Stomach (tissue), 9 donors: Measurements from ENCODE around the gene HS3ST6. TPM values are rescaled to one million over a fixed set of nuclear protein-coding genes. Genes with fewer than 3 reads are reported as not detected.
"Not testable (repeated sequence)": the region's sequence is repeated elsewhere in the genome, so short reads cannot be mapped to it uniquely, and the experiment has no call there.

ENCODE experiments used
- DNase-seq, 2 donors: peaks; one replicate each; pipeline versions ENCODE4 v3.0.0 to v3.0.0-alpha.2; 2013 to 2019
- H3K27ac ChIP-seq, 5 donors: fragments of 200-600 bp in 4 of 5; sonication (generic) in 4 of 5; one replicate each; pipeline ENCODE4 v1.5.1; 2013 to 2019; ENCODE audit warnings: mild to moderate bottlenecking in 1 of 5, moderate library complexity in 1 of 5
- H3K27me3 ChIP-seq, 3 donors: fragments of 200-600 bp; sonication (generic); one replicate each; pipeline ENCODE4 v1.5.1; 2017 to 2019; ENCODE audit warnings: mixed run types in 1 of 3
- H3K36me3 ChIP-seq, 4 donors: fragments of 200-600 bp; sonication (generic); 1 replicate in 3 of 4; 2 replicates in 1 of 4; pipeline ENCODE4 v1.5.1; 2016 to 2019
- H3K4me1 ChIP-seq, 4 donors: fragments of 200-600 bp; sonication (generic); one replicate each; pipeline ENCODE4 v1.5.1; 2016 to 2019
- H3K4me3 ChIP-seq, 4 donors: fragments of 200-600 bp; sonication (generic) in 3 of 4; one replicate each; pipeline ENCODE4 v1.5.1; 2016 to 2019; ENCODE audit warnings: mild to moderate bottlenecking in 1 of 4
- H3K9me3 ChIP-seq, 4 donors: fragments of 200-600 bp; sonication (generic); one replicate each; pipeline ENCODE4 v1.5.1; 2016 to 2019
- CTCF ChIP-seq, 7 experiments: fragments of 450-650 bp in 4 of 7; fragments of 200-600 bp in 3 of 7; sonication (generic) in 3 of 7; IDR thresholded peaks; one replicate each; pipeline ENCODE4 v1.5.1; 2016 to 2019; ENCODE audit warnings: antibody characterized with exemption in 7 of 7, control low read depth in 2 of 7, mild to moderate bottlenecking in 1 of 7
- EP300 ChIP-seq: sonication (generic); formaldehyde crosslinking; IDR thresholded peaks from one replicate; pipeline ENCODE4 v1.6.1; 2017; ENCODE audit warnings: antibody characterized with exemption
- POLR2A ChIP-seq, 4 donors: fragments of 450-650 bp; IDR thresholded peaks; one replicate each; pipeline ENCODE4 v1.6.1; 2016; ENCODE audit warnings: antibody characterized with exemption in 4 of 4, control low read depth in 2 of 4, mild to moderate bottlenecking in 1 of 4, moderate library complexity in 1 of 4
- POLR2AphosphoS5 ChIP-seq, 3 donors: sonication (generic); formaldehyde crosslinking; IDR thresholded peaks; one replicate each; pipeline ENCODE4 v1.6.1; 2016; ENCODE audit warnings: antibody characterized with exemption in 3 of 3
- WGBS, 5 donors: extraction: QIAGEN DNeasy Blood & Tissue Kit in 3 of 5; methylation state at CpG; one replicate each; pipeline versions ENCODE4 v1.1.5 to v1.1.7; 2013 to 2018; 5-methylcytosine and 5-hydroxymethylcytosine counted together
- intact Hi-C: fragments of 100-400 bp; cut with DNase I; formaldehyde crosslinking; loops from one replicate; pipeline ENCODE4 v1.15.1; 2023; ENCODE audit warnings: low total_unique reads
- polyA plus RNA-seq, 3 donors: library from polyadenylated mRNA; stranded (reverse); fragments of 200-250 nt; gene quantifications; one replicate each; pipeline ENCODE4 v1.2.3, GENCODE V29; 2013
- total RNA-seq, 5 donors: library from RNA; depleted of rRNA; stranded (reverse); fragments of >200 nt; gene quantifications; one replicate each; pipeline versions ENCODE4 v1.1.0 to v1.2.3, GENCODE V29; 2014 to 2016
- donor health status: healthy with polysubstance abuse.
- donor health status: Bipolar disorder and iron deficiency.
- donor health status: healthy.

The HS3ST6 gene
- total and polyA plus RNA-seq, 8 donors, result 1.6 TPM; not detected in 7

GRCh38 chr16:1899641-1900451 is 18.4 kb downstream of the HS3ST6 start:
- no peak for TF ChIP-seq POLR2A (IDR thresholded peaks at IDR 0.05)
- TF ChIP-seq POLR2AphosphoS5 (IDR thresholded peaks at IDR 0.05), result no peak
- TF ChIP-seq CTCF (IDR thresholded peaks at IDR 0.05), result no peak
- peaks cover 4 to 11% (median 9%) of the 10 kb centered on the region in 4 donors for H3K4me1 ChIP-seq
- no peaks in the 10 kb centered on the region for H3K36me3 ChIP-seq
- H3K27ac ChIP-seq, result no peak overlapping the region
- no peak overlapping the region for H3K4me3 ChIP-seq
- WGBS, 5 donors, result 56 to 72% (median 68%) methylated on average over 14 to 16 of the region's 16 CpGs
- peak; percentile 65 to 72 for DNase-seq
- H3K9me3 ChIP-seq, result no peaks in the 10 kb centered on the region
- peaks cover 0 to 74% (median 5%) of the 10 kb centered on the region in 3 donors for H3K27me3 ChIP-seq
- intact Hi-C loops, result no loop called here

- H3K9me3 ChIP-seq, H3K4me3 ChIP-seq, H3K27ac ChIP-seq, H3K36me3 ChIP-seq, DNase-seq, intact Hi-C loops: not testable (repeated sequence)
- 77 to 95% (median 85%) methylated on average over 2 of the region's 2 CpGs for WGBS, 5 donors
- H3K27me3 ChIP-seq, result peaks cover 0 to 63% (median 5%) of the 10 kb centered on the region in 3 donors
- peaks cover 4 to 11% (median 9%) of the 10 kb centered on the region in 4 donors for H3K4me1 ChIP-seq
Measured at GRCh38 chr16:1897692-1898091, 20.5 kb downstream of the HS3ST6 start.

- H3K27me3 ChIP-seq, result peaks cover 0 to 78% (median 5%) of the 10 kb centered on the region in 3 donors
- peak in 1 of 2 donors; percentile 40 for DNase-seq
- no peaks in the 10 kb centered on the region for H3K9me3 ChIP-seq
- H3K36me3 ChIP-seq, result no peaks in the 10 kb centered on the region
- no peak for TF ChIP-seq POLR2A (IDR thresholded peaks at IDR 0.05)
- TF ChIP-seq CTCF (IDR thresholded peaks at IDR 0.05), result no peak
- WGBS, 5 donors, result 60 to 66% (median 63%) methylated on average over 18 to 27 of the region's 27 CpGs
- peaks cover 4 to 11% (median 9%) of the 10 kb centered on the region in 4 donors for H3K4me1 ChIP-seq
- intact Hi-C loops, result no loop called here
- H3K4me3 ChIP-seq, result no peak overlapping the region
- H3K27ac ChIP-seq, result no peak overlapping the region
Measured at GRCh38 chr16:1895949-1896675, 22.1 kb downstream of the HS3ST6 start.

- H3K4me1 ChIP-seq, result peaks cover 0 to 3% (median 2%) of the 10 kb centered on the region in 4 donors
- no peak for DNase-seq
- H3K4me3 ChIP-seq, result no peak overlapping the region
- H3K9me3 ChIP-seq, result no peaks in the 10 kb centered on the region
- TF ChIP-seq POLR2AphosphoS5 (IDR thresholded peaks at IDR 0.05) (no peak), POLR2A (IDR thresholded peaks at IDR 0.05) (no peak), EP300 (no peak), CTCF (IDR thresholded peaks at IDR 0.05) (no peak)
- no peak overlapping the region for H3K27ac ChIP-seq
- no peaks in the 10 kb centered on the region for H3K36me3 ChIP-seq
- peaks cover 0 to 80% (median 5%) of the 10 kb centered on the region in 3 donors for H3K27me3 ChIP-seq
- WGBS, 5 donors, result 74 to 88% (median 84%) methylated on average over 5 of the region's 5 CpGs
- intact Hi-C loops, result no loop called here
Measured at GRCh38 chr16:1895068-1895467, 23.1 kb downstream of the HS3ST6 start.
